GM11168 (cell line): ENCODE results near the gene IQGAP2.

Source experiments
- in situ Hi-C: fragments of 300-500 bp; cut with MboI; formaldehyde crosslinking; loops from one replicate; pipeline ENCODE4 v1.12.0; 2022; ENCODE audit warnings: low sequenced_read_pairs; ENCODE audit not compliant: unreplicated experiment

The IQGAP2 gene

GRCh38 chr5:76443066-76443800 is 40.1 kb downstream of the IQGAP2 start:
- in situ Hi-C loops = no loop called here

GRCh38 chr5:76445063-76445462 is 42.0 kb downstream of the IQGAP2 start:
- in situ Hi-C loops = no loop called here

- in situ Hi-C loops = no loop called here
Observed at GRCh38 chr5:76445830-76446229, 42.7 kb downstream of the IQGAP2 start.

GRCh38 chr5:76446776-76447175 is 43.7 kb downstream of the IQGAP2 start:
- in situ Hi-C loops = no loop called here

- in situ Hi-C loops = no loop called here
Observed at GRCh38 chr5:76449606-76450005, 46.5 kb downstream of the IQGAP2 start.

- in situ Hi-C loops = no loop called here
Observed at GRCh38 chr5:76450054-76450453, 47.0 kb downstream of the IQGAP2 start.

GRCh38 chr5:76451031-76451701 is 48.1 kb downstream of the IQGAP2 start:
- in situ Hi-C loops = no loop called here

- in situ Hi-C loops = no loop called here
Observed at GRCh38 chr5:76455531-76456133, 52.5 kb downstream of the IQGAP2 start.

GRCh38 chr5:76456258-76456657 is 53.2 kb downstream of the IQGAP2 start:
- in situ Hi-C loops = no loop called here

- in situ Hi-C loops = no loop called here
Observed at GRCh38 chr5:76457674-76458485, 54.8 kb downstream of the IQGAP2 start.

GRCh38 chr5:76458486-76458830 is 55.4 kb downstream of the IQGAP2 start:
- in situ Hi-C loops = no loop called here

- in situ Hi-C loops = no loop called here
Observed at GRCh38 chr5:76460104-76460503, 57.0 kb downstream of the IQGAP2 start.

- in situ Hi-C loops = no loop called here
Observed at GRCh38 chr5:76462097-76462667, 59.1 kb downstream of the IQGAP2 start.

- in situ Hi-C loops = no loop called here
Observed at GRCh38 chr5:76467216-76467615, 64.1 kb downstream of the IQGAP2 start.

- in situ Hi-C loops = no loop called here
Observed at GRCh38 chr5:76468635-76469425, 65.7 kb downstream of the IQGAP2 start.

GRCh38 chr5:76469656-76470290 is 66.7 kb downstream of the IQGAP2 start:
- in situ Hi-C loops = no loop called here

- in situ Hi-C loops = no loop called here
Observed at GRCh38 chr5:76470976-76471375, 67.9 kb downstream of the IQGAP2 start.

- in situ Hi-C loops = no loop called here
Observed at GRCh38 chr5:76471406-76471805, 68.3 kb downstream of the IQGAP2 start.

GRCh38 chr5:76471987-76472334 is 68.9 kb downstream of the IQGAP2 start:
- in situ Hi-C loops = no loop called here
